Osteoblast (primary cell): ENCODE data around the gene NARF. TPM values are rescaled to one million over a fixed set of nuclear protein-coding genes. Genes with fewer than 3 reads are reported as not detected.
"Not testable (repeated sequence)": the region's sequence is repeated elsewhere in the genome, so short reads cannot be mapped to it uniquely, and the experiment has no call there.

Source experiments
- DNase-seq: peaks from one replicate; pipeline ENCODE4 v3.0.0; 2011; ENCODE audit warnings: low spot score, mixed read lengths; ENCODE audit not compliant: insufficient read length; ENCODE audit errors: missing footprints
- H2AFZ ChIP-seq: 2 replicates; pipeline ENCODE4 v1.6.0; 2011; ENCODE audit warnings: mild to moderate bottlenecking, low read length
- H3K27ac ChIP-seq: 2 replicates; pipeline ENCODE4 v1.5.1; 2011; ENCODE audit warnings: mild to moderate bottlenecking, low read depth, low read length, moderate library complexity
- H3K27me3 ChIP-seq: 2 replicates; pipeline ENCODE4 v1.6.0; 2012; ENCODE audit warnings: mild to moderate bottlenecking, control low read depth, inconsistent platforms, low read length, moderate library complexity; ENCODE audit not compliant: insufficient read depth
- H3K36me3 ChIP-seq: 2 replicates; pipeline ENCODE4 v1.5.1; 2011; ENCODE audit warnings: mild to moderate bottlenecking, low read length, control low read depth, moderate library complexity; ENCODE audit not compliant: insufficient read depth
- H3K4me1 ChIP-seq: 2 replicates; pipeline ENCODE4 v1.5.1; 2011; ENCODE audit warnings: mild to moderate bottlenecking, low read length, control low read depth, moderate library complexity; ENCODE audit not compliant: insufficient read depth
- H3K4me2 ChIP-seq: 2 replicates; pipeline ENCODE4 v1.6.0; 2011; ENCODE audit warnings: mild to moderate bottlenecking, low read length; ENCODE audit not compliant: insufficient read depth
- H3K4me3 ChIP-seq: fragments of 200-600 bp; sonication (generic); 3 replicates; pipeline ENCODE4 v1.5.1; 2012; ENCODE audit warnings: mild to moderate bottlenecking, low read length, inconsistent platforms; ENCODE audit not compliant: insufficient read depth
- H3K79me2 ChIP-seq: 2 replicates; pipeline ENCODE4 v1.6.0; 2012; ENCODE audit warnings: mild to moderate bottlenecking, low read length, control low read depth, inconsistent platforms; ENCODE audit not compliant: insufficient read depth
- H3K9me3 ChIP-seq: 2 replicates; pipeline ENCODE4 v1.5.1; 2011; ENCODE audit warnings: low read depth, low read length, control low read depth
- H4K20me1 ChIP-seq: 2 replicates; pipeline ENCODE4 v1.6.0; 2012; ENCODE audit warnings: mild to moderate bottlenecking, low read length, control low read depth; ENCODE audit not compliant: insufficient read depth
- total RNA-seq: library from RNA; depleted of rRNA; stranded (reverse); fragments of >200 nt; gene quantifications from 2 replicates; pipeline ENCODE4 v1.2.3, GENCODE V29; 2012
- TF ChIP-seq, protein P1 (sequence below): IDR thresholded peaks from 2 replicates; pipeline ENCODE4 v1.5.1; 2011; ENCODE audit warnings: mild to moderate bottlenecking, low read depth, low read length, moderate library complexity; ENCODE audit errors: extremely low read depth

Gene NARF
- total RNA-seq, 1 donor: 34.4 TPM

DNA sequence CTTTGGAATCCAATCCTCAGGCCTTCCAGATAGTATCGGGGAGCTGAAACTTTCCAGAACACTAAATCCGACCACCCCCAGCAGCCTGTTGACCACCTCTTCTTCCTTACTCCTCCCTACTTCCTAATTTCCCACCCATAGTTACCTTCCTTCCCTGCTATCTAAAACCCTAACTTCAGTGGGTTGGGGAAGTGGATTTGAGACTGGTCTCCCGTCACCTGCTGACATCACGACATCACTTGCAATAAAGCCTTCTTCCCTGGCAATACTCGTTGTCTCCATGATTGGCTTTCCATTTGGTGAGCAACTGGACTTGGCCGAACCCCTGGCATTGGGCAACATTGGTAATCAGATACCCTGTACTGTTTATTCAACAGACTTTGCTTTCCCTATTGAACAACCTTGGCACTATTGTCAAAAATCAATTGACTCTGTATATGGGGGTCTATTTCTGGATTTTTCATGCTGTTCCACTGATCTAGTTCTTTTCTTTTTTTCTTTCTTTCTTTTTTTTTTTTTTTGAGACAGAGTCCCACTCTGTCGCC lies 49.2 kb downstream of the NARF start:
- Histone ChIP-seq H3K4me2 (no peak overlapping the region), H3K4me1 (no peaks in the 10 kb centered on the region), H3K36me3 (no peaks in the 10 kb centered on the region), H3K27ac (no peak overlapping the region), H3K27me3 (no peaks in the 10 kb centered on the region), H3K4me3 (no peak overlapping the region), H2AFZ (no peak overlapping the region), H4K20me1 (no peaks in the 10 kb centered on the region), H3K79me2 (no peaks in the 10 kb centered on the region), H3K9me3 (no peaks in the 10 kb centered on the region)
- TF ChIP-seq, protein P1, sequence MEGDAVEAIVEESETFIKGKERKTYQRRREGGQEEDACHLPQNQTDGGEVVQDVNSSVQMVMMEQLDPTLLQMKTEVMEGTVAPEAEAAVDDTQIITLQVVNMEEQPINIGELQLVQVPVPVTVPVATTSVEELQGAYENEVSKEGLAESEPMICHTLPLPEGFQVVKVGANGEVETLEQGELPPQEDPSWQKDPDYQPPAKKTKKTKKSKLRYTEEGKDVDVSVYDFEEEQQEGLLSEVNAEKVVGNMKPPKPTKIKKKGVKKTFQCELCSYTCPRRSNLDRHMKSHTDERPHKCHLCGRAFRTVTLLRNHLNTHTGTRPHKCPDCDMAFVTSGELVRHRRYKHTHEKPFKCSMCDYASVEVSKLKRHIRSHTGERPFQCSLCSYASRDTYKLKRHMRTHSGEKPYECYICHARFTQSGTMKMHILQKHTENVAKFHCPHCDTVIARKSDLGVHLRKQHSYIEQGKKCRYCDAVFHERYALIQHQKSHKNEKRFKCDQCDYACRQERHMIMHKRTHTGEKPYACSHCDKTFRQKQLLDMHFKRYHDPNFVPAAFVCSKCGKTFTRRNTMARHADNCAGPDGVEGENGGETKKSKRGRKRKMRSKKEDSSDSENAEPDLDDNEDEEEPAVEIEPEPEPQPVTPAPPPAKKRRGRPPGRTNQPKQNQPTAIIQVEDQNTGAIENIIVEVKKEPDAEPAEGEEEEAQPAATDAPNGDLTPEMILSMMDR: no peak
- peak; percentile 41 for DNase-seq

- Histone ChIP-seq H2AFZ (peak overlapping the region; percentile 78), H3K4me2 (peak overlapping the region; percentile 56)
- not testable (repeated sequence) for H3K27me3 ChIP-seq, H3K27ac ChIP-seq, H3K4me3 ChIP-seq, H3K79me2 ChIP-seq, H4K20me1 ChIP-seq, H3K36me3 ChIP-seq, H3K9me3 ChIP-seq, H3K4me1 ChIP-seq, DNase-seq
These were observed 53.1 kb downstream of the NARF start for GRCh38 chr17:82511642-82512041.

GRCh38 chr17:82513864-82514263 lies 55.3 kb downstream of the NARF start:
- not testable (repeated sequence) for H3K79me2 ChIP-seq, DNase-seq, H3K9me3 ChIP-seq, H3K4me3 ChIP-seq, H3K27ac ChIP-seq, H4K20me1 ChIP-seq, H3K36me3 ChIP-seq, H3K4me2 ChIP-seq, H3K4me1 ChIP-seq, H3K27me3 ChIP-seq, H2AFZ ChIP-seq

- no peaks in the 10 kb centered on the region for H3K36me3 ChIP-seq
- peaks cover 15% of the 10 kb centered on the region for H4K20me1 ChIP-seq
- H3K4me1 ChIP-seq: peaks cover 7% of the 10 kb centered on the region
- no peaks in the 10 kb centered on the region for H3K27me3 ChIP-seq
- no peak overlapping the region for H3K27ac ChIP-seq
- H2AFZ ChIP-seq: no peak overlapping the region
- TF ChIP-seq, protein P1: no peak
- H3K4me3 ChIP-seq: no peak overlapping the region
- peak; percentile 54 for DNase-seq
- H3K4me2 ChIP-seq: no peak overlapping the region
- H3K79me2 ChIP-seq: peaks cover 24% of the 10 kb centered on the region
- no peaks in the 10 kb centered on the region for H3K9me3 ChIP-seq
These were observed 58.8 kb downstream of the NARF start for GRCh38 chr17:82517230-82517865.
